K562 (cell line): ENCODE data around the gene DOP1A. TPM values are rescaled to one million over a fixed set of nuclear protein-coding genes. Genes with fewer than 3 reads are reported as not detected.

Source experiments
- ATAC-seq: fragments of 200-7000 bp; cut with Tn5 transposase; 3 replicates; pipeline ENCODE4 v1.9.1; 2020; ENCODE audit warnings: moderate library complexity
- BruUV-seq: library from RNA; stranded (reverse); fragments of 400-500 nt; replicated peaks from 2 replicates; lab custom pipeline; 2021; lab: Mats Ljungman, UMichigan
- CTCF ChIA-PET: fragments of 300-600 bp; formaldehyde crosslinking; extraction: SDS; loops from one replicate; lab custom pipeline; 2021; ENCODE audit warnings: low intra/inter-chr PET ratio; lab: Yijun Ruan, JAX
- POLR2A ChIA-PET: fragments of 300-600, 350-650 bp; sonication (Branson Sonifier 250); formaldehyde crosslinking; extraction: SDS; loops from one replicate; lab custom pipeline; 2021; ENCODE audit warnings: antibody characterized with exemption, inconsistent platforms; lab: Yijun Ruan, JAX
- DNase-seq, 4 experiments: peaks; one replicate each; pipeline versions ENCODE4 v3.0.0 to v3.0.0-alpha.2; 2011 to 2018; ENCODE audit warnings: low spot score in 3 of 4, mixed read lengths in 3 of 4; ENCODE audit errors: extremely low read depth in 1 of 4
- FAIRE-seq: peaks from 2 replicates; lab custom pipeline; 2011; peaks lifted over from hg19 to GRCh38; lab: Jason Lieb, UNC
- H2AFZ ChIP-seq: 2 replicates; pipeline ENCODE4 v1.6.0; 2011; ENCODE audit warnings: low read depth, low read length, control low read depth, inconsistent platforms
- H3K27ac ChIP-seq: fragments of 200-600 bp; 3 replicates; pipeline ENCODE4 v1.8.0; 2011; ENCODE audit warnings: low read depth, mild to moderate bottlenecking, control low read depth, inconsistent platforms, low read length, moderate library complexity, mixed read lengths; ENCODE audit errors: extremely low read depth
- H3K27me3 ChIP-seq, 2 experiments: fragments of 300-600 bp in 1 of 2; 2 replicates in 1 of 2; 3 replicates in 1 of 2; pipeline versions ENCODE4 v1.6.0 to v1.8.0; 2011; ENCODE audit warnings: inconsistent platforms in 2 of 2, low read length in 2 of 2, mild to moderate bottlenecking in 1 of 2, mixed read lengths in 1 of 2, moderate library complexity in 1 of 2; ENCODE audit not compliant: control insufficient read depth in 2 of 2, insufficient read depth in 2 of 2
- H3K36me3 ChIP-seq: fragments of 300-600 bp; 3 replicates; pipeline ENCODE4 v1.8.0; 2011; ENCODE audit warnings: mild to moderate bottlenecking, low read length, inconsistent platforms; ENCODE audit not compliant: control insufficient read depth, insufficient read depth
- H3K4me1 ChIP-seq, 2 experiments: fragments of 200-600 bp in 1 of 2; replicated peaks in 1 of 2; 2 replicates in 1 of 2; 3 replicates in 1 of 2; pipeline versions ENCODE4 v1.5.1 to v1.8.0; 2011; ENCODE audit warnings: inconsistent platforms in 2 of 2, low read length in 2 of 2, mild to moderate bottlenecking in 1 of 2, mixed read lengths in 1 of 2, moderate library complexity in 1 of 2; ENCODE audit not compliant: control insufficient read depth in 2 of 2, insufficient read depth in 2 of 2
- H3K4me2 ChIP-seq: 2 replicates; pipeline ENCODE4 v1.6.1; 2011; ENCODE audit warnings: low read length, control low read depth, inconsistent platforms, mixed read lengths; ENCODE audit not compliant: insufficient read depth
- H3K4me3 ChIP-seq: fragments of 200-600 bp; sonication (generic), shearing (Covaris generic); 2 replicates; pipeline ENCODE4 v1.5.1; 2016; ENCODE audit warnings: control low read depth, inconsistent platforms
- H3K79me2 ChIP-seq: fragments of 200-600 bp; 3 replicates; pipeline ENCODE4 v1.8.0; 2011; ENCODE audit warnings: low read length, inconsistent platforms; ENCODE audit not compliant: control insufficient read depth, insufficient read depth
- H3K9ac ChIP-seq, 2 experiments: 2 replicates each; pipeline versions ENCODE4 v1.6.0 to v1.6.1; 2011; ENCODE audit warnings: low read depth in 2 of 2, low read length in 2 of 2, control low read depth in 1 of 2, inconsistent platforms in 1 of 2, mild to moderate bottlenecking in 1 of 2, mixed read lengths in 1 of 2; ENCODE audit not compliant: insufficient read depth in 1 of 2
- H3K9me1 ChIP-seq: one replicate; pipeline ENCODE4 v1.6.0; 2011; ENCODE audit warnings: inconsistent platforms, mild to moderate bottlenecking, low read length, moderate library complexity; ENCODE audit not compliant: control insufficient read depth, insufficient read depth
- H3K9me3 ChIP-seq: replicated peaks from 2 replicates; pipeline ENCODE4 v1.5.1; 2011; ENCODE audit warnings: low read depth, low read length, inconsistent platforms; ENCODE audit not compliant: control insufficient read depth, insufficient read depth
- H4K20me1 ChIP-seq: replicated peaks from 2 replicates; pipeline ENCODE4 v1.6.1; 2011; ENCODE audit warnings: low read length, inconsistent platforms, mixed read lengths; ENCODE audit not compliant: control insufficient read depth, insufficient read depth
- BDP1 ChIP-seq: IDR thresholded peaks from 3 replicates; pipeline ENCODE4 v1.6.1; 2011; ENCODE audit not compliant: insufficient read length, insufficient read depth
- CBX3 ChIP-seq, 2 experiments: IDR thresholded peaks; 1 replicate in 1 of 2; 2 replicates in 1 of 2; pipeline ENCODE4 v1.6.1; 2012; ENCODE audit warnings: inconsistent platforms in 2 of 2, low read length in 2 of 2, borderline replicate concordance in 1 of 2, control low read depth in 1 of 2
- EZH2 ChIP-seq: IDR thresholded peaks from 2 replicates; pipeline ENCODE4 v1.6.1; 2012; ENCODE audit warnings: low read depth, mild to moderate bottlenecking, inconsistent platforms, low read length, borderline replicate concordance
- KDM5B ChIP-seq: fragments of 200-600 bp; sonication (generic); IDR thresholded peaks from 2 replicates; pipeline ENCODE4 v1.6.1; 2012; ENCODE audit warnings: low read depth, mild to moderate bottlenecking, moderate library complexity, low read length, control low read depth, inconsistent platforms; ENCODE audit not compliant: insufficient replicate concordance
- PCBP1 ChIP-seq: fragments of 200-400 bp; formaldehyde crosslinking; IDR thresholded peaks from 2 replicates; pipeline ENCODE4 v1.6.1; 2018; ENCODE audit warnings: mild to moderate bottlenecking, low read depth, low read length; ENCODE audit not compliant: poor library complexity, severe bottlenecking
- SIN3B ChIP-seq: fragments of 450-650 bp; IDR thresholded peaks from 2 replicates; pipeline ENCODE4 v1.6.1; 2017; ENCODE audit warnings: low read depth, mild to moderate bottlenecking, moderate library complexity
- SMAD3 ChIP-seq: fragments of 450-650 bp; formaldehyde crosslinking; conservative IDR thresholded peaks from 2 replicates; pipeline ENCODE4 v1.4.0; 2020; ENCODE audit warnings: mild to moderate bottlenecking
- SPI1 ChIP-seq: IDR thresholded peaks from 2 replicates; pipeline ENCODE4 v1.6.1; 2011; ENCODE audit warnings: low read depth, low read length, control low read depth, borderline replicate concordance
- WGBS: fragments of 100-300 bp; shearing (Covaris generic); methylation state at CpG from one replicate; pipeline ENCODE4 v1.1.6; 2016; ENCODE audit warnings: low coverage, mixed read lengths; ENCODE audit not compliant: insufficient coverage; ENCODE audit errors: missing lambda C conversion rate; 5-methylcytosine and 5-hydroxymethylcytosine counted together
- in situ Hi-C: fragments of 300-500 bp; cut with MboI; formaldehyde crosslinking; loops from 4 replicates; pipeline ENCODE4 v1.15.0; 2018; ENCODE audit warnings: inconsistent platforms, mixed read lengths
- intact Hi-C: fragments of 100-400 bp; cut with micrococcal nuclease; formaldehyde crosslinking; loops from 2 replicates; pipeline ENCODE4 v1.14.2; 2022
- polyA plus RNA-seq, 8 experiments: library from polyadenylated mRNA; depleted of rRNA in 4 of 8; stranded (reverse) in 5 of 8; unstranded in 3 of 8; fragments of >200 nt; fragmentation: Nextera tagmentation in 2 of 8; fragmentation: Illumina TruSeq in 1 of 8; extraction: Ambion mirVana in 2 of 8; extraction: Trizol in 1 of 8; gene quantifications; 2 replicates each; pipeline versions ENCODE4 v1.2.1 to v1.2.3, GENCODE V29; 2011 to 2014; ENCODE audit warnings: inconsistent platforms in 1 of 8, missing spikeins in 1 of 8
- total RNA-seq, 7 experiments: library from RNA; depleted of rRNA in 6 of 7; stranded (reverse); fragments of >200 nt in 6 of 7; fragmentation: Illumina TruSeq in 2 of 7; extraction: Trizol in 2 of 7; gene quantifications; 2 replicates each; pipeline versions ENCODE4 v1.2.1 to v1.2.3, GENCODE V29; 2011 to 2021; ENCODE audit warnings: low replicate concordance in 1 of 7
- TF ChIP-seq, protein P1 (sequence below): sonication (generic); formaldehyde crosslinking; IDR thresholded peaks from 2 replicates; pipeline ENCODE4 v1.8.1; 2023; ENCODE audit warnings: mild to moderate bottlenecking, missing genetic modification reagents
- TF ChIP-seq, protein P2 (sequence below): fragments of 450-650 bp; IDR thresholded peaks from 2 replicates; pipeline ENCODE4 v1.6.1; 2016; ENCODE audit warnings: mild to moderate bottlenecking, moderate library complexity

DOP1A gene
- total and polyA plus RNA-seq, 9 of the 15 experiments (the other 6 are each of a cell fraction or from before 2014, with no cell fraction given): 0.75 to 10.5 (median 4.4) TPM

- no peak for TF ChIP-seq CBX3 (IDR thresholded peaks at IDR 0.05; ENCODE audit: borderline replicate concordance in 1 of 2, low read length in 2 of 2)
- TF ChIP-seq SIN3B: no peak
- no peak for TF ChIP-seq KDM5B
- no peak for TF ChIP-seq SMAD3
- no peak for TF ChIP-seq EZH2
- no peak for TF ChIP-seq PCBP1
- TF ChIP-seq BDP1: no peak
- TF ChIP-seq, protein P1, sequence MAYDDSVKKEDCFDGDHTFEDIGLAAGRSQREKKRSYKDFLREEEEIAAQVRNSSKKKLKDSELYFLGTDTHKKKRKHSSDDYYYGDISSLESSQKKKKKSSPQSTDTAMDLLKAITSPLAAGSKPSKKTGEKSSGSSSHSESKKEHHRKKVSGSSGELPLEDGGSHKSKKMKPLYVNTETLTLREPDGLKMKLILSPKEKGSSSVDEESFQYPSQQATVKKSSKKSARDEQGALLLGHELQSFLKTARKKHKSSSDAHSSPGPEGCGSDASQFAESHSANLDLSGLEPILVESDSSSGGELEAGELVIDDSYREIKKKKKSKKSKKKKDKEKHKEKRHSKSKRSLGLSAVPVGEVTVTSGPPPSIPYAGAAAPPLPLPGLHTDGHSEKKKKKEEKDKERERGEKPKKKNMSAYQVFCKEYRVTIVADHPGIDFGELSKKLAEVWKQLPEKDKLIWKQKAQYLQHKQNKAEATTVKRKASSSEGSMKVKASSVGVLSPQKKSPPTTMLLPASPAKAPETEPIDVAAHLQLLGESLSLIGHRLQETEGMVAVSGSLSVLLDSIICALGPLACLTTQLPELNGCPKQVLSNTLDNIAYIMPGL: no peak
- TF ChIP-seq SPI1: no peak
- TF ChIP-seq, protein P2, sequence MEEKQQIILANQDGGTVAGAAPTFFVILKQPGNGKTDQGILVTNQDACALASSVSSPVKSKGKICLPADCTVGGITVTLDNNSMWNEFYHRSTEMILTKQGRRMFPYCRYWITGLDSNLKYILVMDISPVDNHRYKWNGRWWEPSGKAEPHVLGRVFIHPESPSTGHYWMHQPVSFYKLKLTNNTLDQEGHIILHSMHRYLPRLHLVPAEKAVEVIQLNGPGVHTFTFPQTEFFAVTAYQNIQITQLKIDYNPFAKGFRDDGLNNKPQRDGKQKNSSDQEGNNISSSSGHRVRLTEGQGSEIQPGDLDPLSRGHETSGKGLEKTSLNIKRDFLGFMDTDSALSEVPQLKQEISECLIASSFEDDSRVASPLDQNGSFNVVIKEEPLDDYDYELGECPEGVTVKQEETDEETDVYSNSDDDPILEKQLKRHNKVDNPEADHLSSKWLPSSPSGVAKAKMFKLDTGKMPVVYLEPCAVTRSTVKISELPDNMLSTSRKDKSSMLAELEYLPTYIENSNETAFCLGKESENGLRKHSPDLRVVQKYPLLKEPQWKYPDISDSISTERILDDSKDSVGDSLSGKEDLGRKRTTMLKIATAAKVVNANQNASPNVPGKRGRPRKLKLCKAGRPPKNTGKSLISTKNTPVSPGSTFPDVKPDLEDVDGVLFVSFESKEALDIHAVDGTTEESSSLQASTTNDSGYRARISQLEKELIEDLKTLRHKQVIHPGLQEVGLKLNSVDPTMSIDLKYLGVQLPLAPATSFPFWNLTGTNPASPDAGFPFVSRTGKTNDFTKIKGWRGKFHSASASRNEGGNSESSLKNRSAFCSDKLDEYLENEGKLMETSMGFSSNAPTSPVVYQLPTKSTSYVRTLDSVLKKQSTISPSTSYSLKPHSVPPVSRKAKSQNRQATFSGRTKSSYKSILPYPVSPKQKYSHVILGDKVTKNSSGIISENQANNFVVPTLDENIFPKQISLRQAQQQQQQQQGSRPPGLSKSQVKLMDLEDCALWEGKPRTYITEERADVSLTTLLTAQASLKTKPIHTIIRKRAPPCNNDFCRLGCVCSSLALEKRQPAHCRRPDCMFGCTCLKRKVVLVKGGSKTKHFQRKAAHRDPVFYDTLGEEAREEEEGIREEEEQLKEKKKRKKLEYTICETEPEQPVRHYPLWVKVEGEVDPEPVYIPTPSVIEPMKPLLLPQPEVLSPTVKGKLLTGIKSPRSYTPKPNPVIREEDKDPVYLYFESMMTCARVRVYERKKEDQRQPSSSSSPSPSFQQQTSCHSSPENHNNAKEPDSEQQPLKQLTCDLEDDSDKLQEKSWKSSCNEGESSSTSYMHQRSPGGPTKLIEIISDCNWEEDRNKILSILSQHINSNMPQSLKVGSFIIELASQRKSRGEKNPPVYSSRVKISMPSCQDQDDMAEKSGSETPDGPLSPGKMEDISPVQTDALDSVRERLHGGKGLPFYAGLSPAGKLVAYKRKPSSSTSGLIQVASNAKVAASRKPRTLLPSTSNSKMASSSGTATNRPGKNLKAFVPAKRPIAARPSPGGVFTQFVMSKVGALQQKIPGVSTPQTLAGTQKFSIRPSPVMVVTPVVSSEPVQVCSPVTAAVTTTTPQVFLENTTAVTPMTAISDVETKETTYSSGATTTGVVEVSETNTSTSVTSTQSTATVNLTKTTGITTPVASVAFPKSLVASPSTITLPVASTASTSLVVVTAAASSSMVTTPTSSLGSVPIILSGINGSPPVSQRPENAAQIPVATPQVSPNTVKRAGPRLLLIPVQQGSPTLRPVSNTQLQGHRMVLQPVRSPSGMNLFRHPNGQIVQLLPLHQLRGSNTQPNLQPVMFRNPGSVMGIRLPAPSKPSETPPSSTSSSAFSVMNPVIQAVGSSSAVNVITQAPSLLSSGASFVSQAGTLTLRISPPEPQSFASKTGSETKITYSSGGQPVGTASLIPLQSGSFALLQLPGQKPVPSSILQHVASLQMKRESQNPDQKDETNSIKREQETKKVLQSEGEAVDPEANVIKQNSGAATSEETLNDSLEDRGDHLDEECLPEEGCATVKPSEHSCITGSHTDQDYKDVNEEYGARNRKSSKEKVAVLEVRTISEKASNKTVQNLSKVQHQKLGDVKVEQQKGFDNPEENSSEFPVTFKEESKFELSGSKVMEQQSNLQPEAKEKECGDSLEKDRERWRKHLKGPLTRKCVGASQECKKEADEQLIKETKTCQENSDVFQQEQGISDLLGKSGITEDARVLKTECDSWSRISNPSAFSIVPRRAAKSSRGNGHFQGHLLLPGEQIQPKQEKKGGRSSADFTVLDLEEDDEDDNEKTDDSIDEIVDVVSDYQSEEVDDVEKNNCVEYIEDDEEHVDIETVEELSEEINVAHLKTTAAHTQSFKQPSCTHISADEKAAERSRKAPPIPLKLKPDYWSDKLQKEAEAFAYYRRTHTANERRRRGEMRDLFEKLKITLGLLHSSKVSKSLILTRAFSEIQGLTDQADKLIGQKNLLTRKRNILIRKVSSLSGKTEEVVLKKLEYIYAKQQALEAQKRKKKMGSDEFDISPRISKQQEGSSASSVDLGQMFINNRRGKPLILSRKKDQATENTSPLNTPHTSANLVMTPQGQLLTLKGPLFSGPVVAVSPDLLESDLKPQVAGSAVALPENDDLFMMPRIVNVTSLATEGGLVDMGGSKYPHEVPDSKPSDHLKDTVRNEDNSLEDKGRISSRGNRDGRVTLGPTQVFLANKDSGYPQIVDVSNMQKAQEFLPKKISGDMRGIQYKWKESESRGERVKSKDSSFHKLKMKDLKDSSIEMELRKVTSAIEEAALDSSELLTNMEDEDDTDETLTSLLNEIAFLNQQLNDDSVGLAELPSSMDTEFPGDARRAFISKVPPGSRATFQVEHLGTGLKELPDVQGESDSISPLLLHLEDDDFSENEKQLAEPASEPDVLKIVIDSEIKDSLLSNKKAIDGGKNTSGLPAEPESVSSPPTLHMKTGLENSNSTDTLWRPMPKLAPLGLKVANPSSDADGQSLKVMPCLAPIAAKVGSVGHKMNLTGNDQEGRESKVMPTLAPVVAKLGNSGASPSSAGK: no peak
- Histone ChIP-seq H2AFZ (no peak overlapping the region), H3K27me3 (no peaks in the 10 kb centered on the region), H3K27ac (no peak overlapping the region), H3K4me3 (no peak overlapping the region), H3K36me3 (no peaks in the 10 kb centered on the region), H3K9me1 (no peaks in the 10 kb centered on the region), H4K20me1 (no peaks in the 10 kb centered on the region), H3K79me2 (no peaks in the 10 kb centered on the region), H3K9me3 (no peaks in the 10 kb centered on the region), H3K4me1 (peaks cover 0 to 6% of the 10 kb centered on the region in 2 experiments; a peak in 2 of 5 replicates), H3K9ac (no peak overlapping the region), H3K4me2 (no peak overlapping the region)
- POLR2A ChIA-PET: no interaction called here
- intact Hi-C loops: no loop called here
- in situ Hi-C loops: no loop called here
- WGBS: 33% methylated on average over 2 of the region's 2 CpGs
- ATAC-seq: no peak
- no peak for DNase-seq
- BruUV-seq: no TSS peak
- no peak for FAIRE-seq
- CTCF ChIA-PET: no interaction called here
Measured at GRCh38 chr6:83155794-83156193, 88.3 kb downstream of the DOP1A start.
